H9 (cell line): ENCODE measurements around the gene PRKACB. TPM values are rescaled to one million over a fixed set of nuclear protein-coding genes. Genes with fewer than 3 reads are reported as not detected.

ENCODE experiments used
- DNase-seq: peaks from one replicate; pipeline ENCODE4 v3.0.0-alpha.2; 2017
- H2AFZ ChIP-seq: one replicate; pipeline ENCODE4 v1.6.1; 2013; ENCODE audit warnings: mild to moderate bottlenecking, low read length, control low read depth, moderate library complexity
- H2AK5ac ChIP-seq: 2 replicates; pipeline ENCODE4 v1.6.1; 2013; ENCODE audit warnings: low read length, control low read depth, mixed read lengths; ENCODE audit not compliant: insufficient read length
- H2BK120ac ChIP-seq: one replicate; pipeline ENCODE4 v1.6.1; 2013; ENCODE audit warnings: low read depth, mild to moderate bottlenecking, low read length, control low read depth, inconsistent platforms; ENCODE audit not compliant: poor library complexity, severe bottlenecking
- H2BK12ac ChIP-seq: 2 replicates; pipeline ENCODE4 v1.6.1; 2013; ENCODE audit warnings: low read length, control low read depth, mixed read lengths, low read depth; ENCODE audit not compliant: insufficient read length
- H2BK15ac ChIP-seq: 2 replicates; pipeline ENCODE4 v1.6.1; 2013; ENCODE audit warnings: low read depth, low read length, control low read depth
- H2BK20ac ChIP-seq: one replicate; pipeline ENCODE4 v1.6.1; 2013; ENCODE audit warnings: low read depth, mild to moderate bottlenecking, low read length, control low read depth, inconsistent platforms; ENCODE audit not compliant: poor library complexity, severe bottlenecking
- H2BK5ac ChIP-seq: 2 replicates; pipeline ENCODE4 v1.6.1; 2013; ENCODE audit warnings: low read length, control low read depth, mixed read lengths; ENCODE audit not compliant: insufficient read length
- H3K14ac ChIP-seq: 2 replicates; pipeline ENCODE4 v1.6.1; 2013; ENCODE audit warnings: low read length, control low read depth; ENCODE audit not compliant: insufficient read depth
- H3K18ac ChIP-seq: 2 replicates; pipeline ENCODE4 v1.6.1; 2013; ENCODE audit warnings: low read depth, mild to moderate bottlenecking, mixed read lengths, low read length, control low read depth; ENCODE audit not compliant: insufficient read length
- H3K23ac ChIP-seq: 2 replicates; pipeline ENCODE4 v1.6.1; 2013; ENCODE audit warnings: low read length, control low read depth, mixed read lengths, low read depth; ENCODE audit not compliant: insufficient read length
- H3K23me2 ChIP-seq: 2 replicates; pipeline ENCODE4 v1.6.1; 2013; ENCODE audit warnings: low read depth, mild to moderate bottlenecking, mixed read lengths, low read length, control low read depth; ENCODE audit not compliant: insufficient read length, poor library complexity, severe bottlenecking
- H3K27ac ChIP-seq: 2 replicates; pipeline ENCODE4 v1.5.1; 2013; ENCODE audit warnings: low read length, control low read depth, mixed read lengths, low read depth; ENCODE audit not compliant: insufficient read length
- H3K27me3 ChIP-seq: 2 replicates; pipeline ENCODE4 v1.6.1; 2013; ENCODE audit warnings: low read length, control low read depth, inconsistent platforms; ENCODE audit not compliant: insufficient read depth
- H3K4ac ChIP-seq: 2 replicates; pipeline ENCODE4 v1.6.1; 2013; ENCODE audit warnings: low read depth, mild to moderate bottlenecking, control low read depth, inconsistent platforms, low read length, moderate library complexity
- H3K4me1 ChIP-seq: 2 replicates; pipeline ENCODE4 v1.6.1; 2013; ENCODE audit warnings: low read length, control low read depth, inconsistent platforms; ENCODE audit not compliant: insufficient read depth
- H3K4me2 ChIP-seq: 2 replicates; pipeline ENCODE4 v1.6.1; 2013; ENCODE audit warnings: low read length, control low read depth, mixed read lengths; ENCODE audit not compliant: insufficient read length, insufficient read depth
- H3K56ac ChIP-seq: 2 replicates; pipeline ENCODE4 v1.6.1; 2013; ENCODE audit warnings: low read depth, mild to moderate bottlenecking, mixed read lengths, low read length, control low read depth; ENCODE audit not compliant: insufficient read length
- H3K79me1 ChIP-seq: 2 replicates; pipeline ENCODE4 v1.6.1; 2013; ENCODE audit warnings: low read depth, mild to moderate bottlenecking, moderate library complexity, low read length, control low read depth, inconsistent platforms; ENCODE audit not compliant: insufficient read depth, poor library complexity, severe bottlenecking
- H3K79me2 ChIP-seq: 2 replicates; pipeline ENCODE4 v1.6.1; 2013; ENCODE audit warnings: low read length, control low read depth, inconsistent platforms; ENCODE audit not compliant: insufficient read depth
- H3K9ac ChIP-seq: 2 replicates; pipeline ENCODE4 v1.6.1; 2013; ENCODE audit warnings: low read length, control low read depth, mixed read lengths; ENCODE audit not compliant: insufficient read length; ENCODE audit errors: extremely low read depth
- H3K9me3 ChIP-seq: one replicate; pipeline ENCODE4 v1.6.1; 2013; ENCODE audit warnings: low read depth, low read length, inconsistent platforms; ENCODE audit not compliant: control insufficient read depth
- H3T11ph ChIP-seq: one replicate; pipeline ENCODE4 v1.6.1; 2013; ENCODE audit warnings: mild to moderate bottlenecking, low read length, control low read depth, inconsistent platforms
- H4K20me1 ChIP-seq: one replicate; pipeline ENCODE4 v1.6.1; 2013; ENCODE audit not compliant: control insufficient read depth, insufficient read length, insufficient read depth
- H4K5ac ChIP-seq: 2 replicates; pipeline ENCODE4 v1.6.1; 2013; ENCODE audit warnings: low read depth, mild to moderate bottlenecking, mixed read lengths, low read length, control low read depth; ENCODE audit not compliant: insufficient read length
- H4K8ac ChIP-seq: replicated peaks from 2 replicates; pipeline ENCODE4 v1.6.1; 2013; ENCODE audit warnings: low read length, control low read depth, mixed read lengths, low read depth; ENCODE audit not compliant: insufficient read length
- H4K91ac ChIP-seq: 2 replicates; pipeline ENCODE4 v1.6.1; 2013; ENCODE audit warnings: low read depth, mild to moderate bottlenecking, moderate library complexity, mixed read lengths, low read length, control low read depth; ENCODE audit not compliant: insufficient read length
- H3K27ac Mint-ChIP-seq, 3 experiments: 2 replicates in 2 of 3; 3 replicates in 1 of 3; pipeline ENCODE4 v1.8.0; 2020 to 2021; ENCODE audit warnings: mixed read lengths in 3 of 3, mild to moderate bottlenecking in 1 of 3, moderate library complexity in 1 of 3
- H3K27me3 Mint-ChIP-seq: 2 replicates; pipeline ENCODE4 v1.8.0; 2021; ENCODE audit warnings: low read depth, mild to moderate bottlenecking, moderate library complexity, mixed read lengths
- H3K36me3 Mint-ChIP-seq, 3 experiments: 2 replicates in 2 of 3; 3 replicates in 1 of 3; pipeline ENCODE4 v1.8.0; 2020 to 2021; ENCODE audit warnings: low read depth in 3 of 3, mixed read lengths in 3 of 3; ENCODE audit not compliant: insufficient read depth in 1 of 3
- H3K4me1 Mint-ChIP-seq, 2 experiments: 2 replicates each; pipeline ENCODE4 v1.8.0; 2020; ENCODE audit warnings: mixed read lengths in 2 of 2
- H3K4me3 Mint-ChIP-seq, 2 experiments: 2 replicates in 1 of 2; 3 replicates in 1 of 2; pipeline ENCODE4 v1.8.0; 2020 to 2021; ENCODE audit warnings: mild to moderate bottlenecking in 2 of 2, mixed read lengths in 2 of 2, moderate library complexity in 1 of 2
- H3K9me3 Mint-ChIP-seq, 2 experiments: 2 replicates in 1 of 2; 3 replicates in 1 of 2; pipeline ENCODE4 v1.8.0; 2020; ENCODE audit warnings: mild to moderate bottlenecking in 2 of 2, mixed read lengths in 2 of 2, moderate library complexity in 1 of 2
- CTCF ChIP-seq: fragments of 200-600 bp; sonication (generic); conservative IDR thresholded peaks from 3 replicates; pipeline ENCODE4 v1.8.0; 2021; ENCODE audit warnings: antibody characterized with exemption, mild to moderate bottlenecking
- WGBS: extraction: QIAGEN DNeasy Blood & Tissue Kit; methylation state at CpG from one replicate; pipeline ENCODE4 v1.1.7; 2013; ENCODE audit warnings: missing lambda C conversion rate, low lambda C conversion rate, mixed read lengths; ENCODE audit not compliant: insufficient read length; ENCODE audit errors: extremely low coverage; 5-methylcytosine and 5-hydroxymethylcytosine counted together
- total RNA-seq: library from RNA; stranded (reverse); gene quantifications from 2 replicates; pipeline ENCODE4 v1.2.1, GENCODE V29; 2021

The PRKACB gene
- total RNA-seq, 1 experiment from 2014 or later: 20.7 TPM

GRCh38 chr1:84190455-84190854 is 46.4 kb downstream of the PRKACB start:
- no peak overlapping the region for H4K8ac ChIP-seq
- H3K27me3 ChIP-seq: no peaks in the 10 kb centered on the region
- H3K23ac ChIP-seq: no peak overlapping the region
- no peak overlapping the region for H2BK120ac ChIP-seq
- no peaks in the 10 kb centered on the region for H3K27me3 Mint-ChIP-seq
- no peak for TF ChIP-seq CTCF
- H3K56ac ChIP-seq: no peak overlapping the region
- H2AK5ac ChIP-seq: no peak overlapping the region
- H3K27ac ChIP-seq: no peak overlapping the region
- no peak overlapping the region for H2BK20ac ChIP-seq
- no peak for DNase-seq
- H3K4me1 Mint-ChIP-seq: no peaks in the 10 kb centered on the region
- H2AFZ ChIP-seq: no peak overlapping the region
- H3K9me3 ChIP-seq: no peaks in the 10 kb centered on the region
- no peak overlapping the region for H4K5ac ChIP-seq
- H3K79me1 ChIP-seq: no peaks in the 10 kb centered on the region
- no peaks in the 10 kb centered on the region for H4K20me1 ChIP-seq
- no peak overlapping the region for H3K4ac ChIP-seq
- H2BK15ac ChIP-seq: no peak overlapping the region
- H3K9ac ChIP-seq: no peak overlapping the region
- no peak overlapping the region for H3K18ac ChIP-seq
- no peak overlapping the region for H3T11ph ChIP-seq
- H3K36me3 Mint-ChIP-seq: peaks cover 35 to 47% (median 43%) of the 10 kb centered on the region in 3 experiments
- no peaks in the 10 kb centered on the region for H3K4me1 ChIP-seq
- no peak overlapping the region for H3K14ac ChIP-seq
- H3K4me2 ChIP-seq: no peak overlapping the region
- no peak overlapping the region for H3K4me3 Mint-ChIP-seq
- H4K91ac ChIP-seq: no peak overlapping the region
- H3K27ac Mint-ChIP-seq: no peak overlapping the region
- H2BK12ac ChIP-seq: no peak overlapping the region
- no CpG with 5 or more reads among the region's 1 CpG for WGBS
- no peaks in the 10 kb centered on the region for H3K23me2 ChIP-seq
- H3K9me3 Mint-ChIP-seq: peaks cover 17 to 25% of the 10 kb centered on the region in 2 experiments; a peak in 4 of 5 replicates
- no peak overlapping the region for H2BK5ac ChIP-seq
- no peaks in the 10 kb centered on the region for H3K79me2 ChIP-seq
